Stimulated activated CD4-positive, alpha-beta T cell treated with anti-CD3 and anti-CD28 coated beads, Interleukin-15, amount 100 ng/mL, for 24 hours (primary cell): ENCODE results near the gene THRB.
"Not testable (repeated sequence)": the region's sequence is repeated elsewhere in the genome, so short reads cannot be mapped to it uniquely, and the experiment has no call there.

Source experiments
- DNase-seq: peaks from one replicate; pipeline ENCODE4 v3.0.0-alpha.2; 2020

Gene THRB

GRCh38 chr3:24401090-24401810 is 93.4 kb downstream of the THRB start:
- DNase-seq, result no peak

GRCh38 chr3:24400450-24400849 is 94.2 kb downstream of the THRB start:
- no peak for DNase-seq

GRCh38 chr3:24400015-24400414 is 94.6 kb downstream of the THRB start:
- DNase-seq, result no peak

GRCh38 chr3:24399614-24400013 is 95.0 kb downstream of the THRB start:
- DNase-seq, result no peak

- DNase-seq, result not testable (repeated sequence)
Observed at GRCh38 chr3:24398712-24399111, 95.9 kb downstream of the THRB start.

- DNase-seq, result no peak
Observed at GRCh38 chr3:24396338-24396737, 98.3 kb downstream of the THRB start.

- no peak for DNase-seq
Observed at GRCh38 chr3:24394754-24395153, 99.9 kb downstream of the THRB start.

- no peak for DNase-seq
Observed at GRCh38 chr3:24393316-24393715, 101.3 kb downstream of the THRB start.

GRCh38 chr3:24390169-24391130 is 104.2 kb downstream of the THRB start:
- no peak for DNase-seq

- DNase-seq, result no peak
Observed at GRCh38 chr3:24389108-24390090, 105.3 kb downstream of the THRB start.

- no peak for DNase-seq
Observed at GRCh38 chr3:24388611-24389010, 106.0 kb downstream of the THRB start.

- no peak for DNase-seq
Observed at GRCh38 chr3:24388159-24388558, 106.5 kb downstream of the THRB start.

GRCh38 chr3:24387493-24387892 is 107.2 kb downstream of the THRB start:
- DNase-seq, result no peak

GRCh38 chr3:24387000-24387399 is 107.7 kb downstream of the THRB start:
- no peak for DNase-seq

- no peak for DNase-seq
Observed at GRCh38 chr3:24386458-24386857, 108.2 kb downstream of the THRB start.

- no peak for DNase-seq
Observed at GRCh38 chr3:24385012-24385615, 109.5 kb downstream of the THRB start.

- DNase-seq, result no peak
Observed at GRCh38 chr3:24382647-24383046, 112.0 kb downstream of the THRB start.

GRCh38 chr3:24379936-24380335 is 114.7 kb downstream of the THRB start:
- no peak for DNase-seq

- DNase-seq, result no peak
Observed at GRCh38 chr3:24378313-24378712, 116.3 kb downstream of the THRB start.

- no peak for DNase-seq
Observed at GRCh38 chr3:24377218-24377993, 117.2 kb downstream of the THRB start.

GRCh38 chr3:24375947-24376384 is 118.7 kb downstream of the THRB start:
- no peak for DNase-seq
